ENCODE results near the gene CAPN15.

DNA sequence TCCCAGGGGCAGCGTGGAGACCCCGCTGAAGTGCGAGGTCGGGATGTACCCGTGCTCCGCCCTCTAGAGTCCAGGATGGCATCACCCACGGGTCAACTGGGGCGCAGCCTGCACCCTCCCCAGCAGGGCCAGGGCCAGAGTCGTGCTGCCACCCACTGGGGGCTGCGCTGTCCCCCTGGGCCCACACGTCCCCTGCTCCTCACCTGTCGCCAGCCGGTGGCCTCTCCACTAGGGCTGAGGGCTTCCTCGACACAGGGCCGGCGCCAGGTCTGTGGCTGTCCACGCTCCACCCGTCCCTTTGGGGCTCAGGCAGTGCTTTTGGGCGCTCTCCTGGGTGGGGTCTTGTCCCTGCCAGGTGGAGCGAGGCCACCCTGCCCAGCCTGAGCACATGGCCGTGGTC, 21.1 kb downstream of the CAPN15 start:
- no peak for TF ChIP-seq POLR2A (IDR thresholded peaks at IDR 0.05; ENCODE audit: low read depth, low read length)
- no peak for TF ChIP-seq POLR2AphosphoS5 (IDR thresholded peaks at IDR 0.05; ENCODE audit: low read depth, low read length)
